ENCODE results near the gene SRBD1. TPM values are rescaled to one million over a fixed set of nuclear protein-coding genes. Genes with fewer than 3 reads are reported as not detected.

SRBD1 gene
- polyA plus RNA-seq, 2 of the 4 experiments (the other 2 are of a cell fraction): 11.0 to 13.7 TPM

GRCh38 chr2:45390861-45391260 lies 220.2 kb downstream of the SRBD1 start:
- 89% methylated on average over 3 of the region's 3 CpGs for WGBS (ENCODE audit: missing lambda C conversion rate)
- CTCF ChIA-PET: no interaction called here
- DNase-seq (ENCODE audit: low read depth in 1 of 2, low spot score in 1 of 2) (no peak), ATAC-seq (no peak), FAIRE-seq (no peak)
- POLR2A ChIA-PET: no interaction called here
- TF ChIP-seq HOXA7 (CRISPR knock-in tag; IDR thresholded peaks at IDR 0.05): no peak
- no peak for TF ChIP-seq CBX2 (IDR thresholded peaks at IDR 0.05; ENCODE audit: borderline replicate concordance, low read depth)
- TF ChIP-seq HDAC2 (IDR thresholded peaks at IDR 0.05): no peak
- no peak for TF ChIP-seq HMGXB4 (CRISPR knock-in tag; IDR thresholded peaks at IDR 0.05; ENCODE audit: borderline replicate concordance)
- TF ChIP-seq TFCP2L1 (CRISPR knock-in tag; IDR thresholded peaks at IDR 0.05): no peak
- TF ChIP-seq RFX5 (IDR thresholded peaks at IDR 0.05): no peak
- TF ChIP-seq ZNF302 (CRISPR knock-in tag; IDR thresholded peaks at IDR 0.05): no peak
- TF ChIP-seq MAFK (IDR thresholded peaks at IDR 0.05; ENCODE audit: partially characterized antibody): no peak
- TF ChIP-seq POLR2AphosphoS2 (conservative IDR thresholded peaks at IDR 0.05; ENCODE audit: low read length): no peak
- no peak for TF ChIP-seq RNF2 (IDR thresholded peaks at IDR 0.05; ENCODE audit: borderline replicate concordance, low read depth)
- TF ChIP-seq HES2 (IDR thresholded peaks at IDR 0.05): no peak
- TF ChIP-seq MAZ (IDR thresholded peaks at IDR 0.05; ENCODE audit: borderline replicate concordance, low read depth, low read length): no peak
- H3K4me3 ChIP-seq: no peak overlapping the region
- H3K9me3 ChIP-seq: no peaks in the 10 kb centered on the region
- no peak overlapping the region for H3K27ac ChIP-seq
- H3K4me1 ChIP-seq: no peaks in the 10 kb centered on the region
- H3K4me2 ChIP-seq: no peak overlapping the region

- ATAC-seq: no peak
- 62% methylated on average over 2 of the region's 2 CpGs for WGBS (ENCODE audit: missing lambda C conversion rate)
- Histone ChIP-seq H3K4me1 (no peaks in the 10 kb centered on the region), H3K9me3 (no peaks in the 10 kb centered on the region), H3K27ac (no peak overlapping the region), H3K4me2 (no peak overlapping the region), H3K4me3 (no peak overlapping the region)
- no peak for FAIRE-seq
- ChIA-PET CTCF (interaction anchor here (1.5 kb wide), 1 partner anchor 15 kb away, joined by 3 read pairs; no protein-coding TSS in a partner anchor), POLR2A (no interaction called here)
- TF ChIP-seq FOXS1 (CRISPR knock-in tag; IDR thresholded peaks at IDR 0.05) (no peak), ZNF302 (CRISPR knock-in tag; IDR thresholded peaks at IDR 0.05) (no peak), HOXB13 (CRISPR knock-in tag; IDR thresholded peaks at IDR 0.05; ENCODE audit: low read depth) (no peak), BHLHE40 (IDR thresholded peaks at IDR 0.05; ENCODE audit: low read depth, low read length) (no peak), EP300 (IDR thresholded peaks at IDR 0.05) (no peak), POLR2AphosphoS2 (conservative IDR thresholded peaks at IDR 0.05; ENCODE audit: low read length) (no peak), CHD2 (IDR thresholded peaks at IDR 0.05; ENCODE audit: low read length, partially characterized antibody) (no peak), TP53 (CRISPR knock-in tag; IDR thresholded peaks at IDR 0.05) (no peak), RAD21 (conservative IDR thresholded peaks at IDR 0.05 in 1 of 2, IDR thresholded peaks at IDR 0.05 in 1 of 2) (no peak), KDM5A (IDR thresholded peaks at IDR 0.05) (no peak), GATA3 (IDR thresholded peaks at IDR 0.05; ENCODE audit: borderline replicate concordance) (no peak)
- no peak for DNase-seq (ENCODE audit: low read depth in 1 of 2, low spot score in 1 of 2)
Observed at GRCh38 chr2:45390441-45390840, 220.6 kb downstream of the SRBD1 start.

GRCh38 chr2:45388541-45389100 lies 222.4 kb downstream of the SRBD1 start:
- no peaks in the 10 kb centered on the region for H3K9me3 ChIP-seq
- no peak overlapping the region for H3K27ac ChIP-seq
- ATAC-seq (no peak; a peak in 1 of 6 replicates), DNase-seq (ENCODE audit: low read depth in 1 of 2, low spot score in 1 of 2) (peak in 1 of 2 experiments; percentile 50), FAIRE-seq (no peak)
- H3K4me2 ChIP-seq: no peak overlapping the region
- 61% methylated on average over 4 of the region's 4 CpGs for WGBS (ENCODE audit: missing lambda C conversion rate)
- POLR2A ChIA-PET: no interaction called here
- no peak overlapping the region for H3K4me3 ChIP-seq
- H3K4me1 ChIP-seq: no peaks in the 10 kb centered on the region
- TF ChIP-seq GATA3 (IDR thresholded peaks at IDR 0.05; ENCODE audit: borderline replicate concordance) (peak; percentile 14; the same call in 1 of the 2 replicates), FOSL2 (IDR thresholded peaks at IDR 0.05) (no peak), FOSL2 (CRISPR knock-in tag; IDR thresholded peaks at IDR 0.05) (no peak), TP53 (CRISPR knock-in tag; IDR thresholded peaks at IDR 0.05) (no peak), EP300 (IDR thresholded peaks at IDR 0.05) (no peak)
- CTCF ChIA-PET: no interaction called here
